Nephron progenitor cell (in vitro differentiated cells): Measurements from ENCODE around the gene SELENOM.

Source experiments
- DNase-seq: peaks from one replicate; pipeline ENCODE4 v3.0.0; 2021
- H3K27ac Mint-ChIP-seq: 2 replicates; pipeline ENCODE4 v1.8.0; 2021; ENCODE audit warnings: mild to moderate bottlenecking, moderate library complexity, mixed read lengths
- H3K27me3 Mint-ChIP-seq: 2 replicates; pipeline ENCODE4 v1.8.0; 2021; ENCODE audit warnings: mild to moderate bottlenecking, low read depth, mixed read lengths; ENCODE audit not compliant: poor library complexity
- H3K36me3 Mint-ChIP-seq: 2 replicates; pipeline ENCODE4 v1.8.0; 2021; ENCODE audit warnings: low read depth, mixed read lengths
- H3K4me1 Mint-ChIP-seq: 2 replicates; pipeline ENCODE4 v1.8.0; 2021; ENCODE audit warnings: mixed read lengths
- H3K4me3 Mint-ChIP-seq: 2 replicates; pipeline ENCODE4 v1.8.0; 2021; ENCODE audit warnings: mild to moderate bottlenecking, moderate library complexity, mixed read lengths
- H3K9me3 Mint-ChIP-seq: 2 replicates; pipeline ENCODE4 v1.8.0; 2021; ENCODE audit warnings: mild to moderate bottlenecking, moderate library complexity, mixed read lengths
- CTCF ChIP-seq: fragments of 200-600 bp; sonication (generic); IDR thresholded peaks from 2 replicates; pipeline ENCODE4 v1.5.0; 2021; ENCODE audit warnings: antibody characterized with exemption

The SELENOM gene

GRCh38 chr22:31124811-31125465 lies 17.6 kb upstream of the SELENOM start:
- Mint-ChIP-seq H3K36me3 (no peaks in the 10 kb centered on the region), H3K4me1 (peaks cover 24% of the 10 kb centered on the region), H3K4me3 (no peak overlapping the region), H3K9me3 (no peaks in the 10 kb centered on the region), H3K27ac (no peak overlapping the region), H3K27me3 (peaks cover 6% of the 10 kb centered on the region)
- TF ChIP-seq CTCF = no peak
- no peak for DNase-seq

GRCh38 chr22:31124290-31124689 lies 16.9 kb upstream of the SELENOM start:
- no peak for TF ChIP-seq CTCF
- peaks cover 27% of the 10 kb centered on the region for H3K4me1 Mint-ChIP-seq
- peaks cover 13% of the 10 kb centered on the region for H3K27me3 Mint-ChIP-seq
- H3K36me3 Mint-ChIP-seq = no peaks in the 10 kb centered on the region
- H3K9me3 Mint-ChIP-seq = no peaks in the 10 kb centered on the region
- DNase-seq = no peak
- no peak overlapping the region for H3K27ac Mint-ChIP-seq
- H3K4me3 Mint-ChIP-seq = peak overlapping the region; percentile 11

- H3K36me3 Mint-ChIP-seq = no peaks in the 10 kb centered on the region
- peaks cover 13% of the 10 kb centered on the region for H3K27me3 Mint-ChIP-seq
- peaks cover 27% of the 10 kb centered on the region for H3K4me1 Mint-ChIP-seq
- H3K4me3 Mint-ChIP-seq = peak overlapping the region; percentile 72
- no peak for DNase-seq
- H3K9me3 Mint-ChIP-seq = no peaks in the 10 kb centered on the region
- H3K27ac Mint-ChIP-seq = no peak overlapping the region
- TF ChIP-seq CTCF = no peak
Observed at GRCh38 chr22:31123292-31123602, 15.9 kb upstream of the SELENOM start.

DNA sequence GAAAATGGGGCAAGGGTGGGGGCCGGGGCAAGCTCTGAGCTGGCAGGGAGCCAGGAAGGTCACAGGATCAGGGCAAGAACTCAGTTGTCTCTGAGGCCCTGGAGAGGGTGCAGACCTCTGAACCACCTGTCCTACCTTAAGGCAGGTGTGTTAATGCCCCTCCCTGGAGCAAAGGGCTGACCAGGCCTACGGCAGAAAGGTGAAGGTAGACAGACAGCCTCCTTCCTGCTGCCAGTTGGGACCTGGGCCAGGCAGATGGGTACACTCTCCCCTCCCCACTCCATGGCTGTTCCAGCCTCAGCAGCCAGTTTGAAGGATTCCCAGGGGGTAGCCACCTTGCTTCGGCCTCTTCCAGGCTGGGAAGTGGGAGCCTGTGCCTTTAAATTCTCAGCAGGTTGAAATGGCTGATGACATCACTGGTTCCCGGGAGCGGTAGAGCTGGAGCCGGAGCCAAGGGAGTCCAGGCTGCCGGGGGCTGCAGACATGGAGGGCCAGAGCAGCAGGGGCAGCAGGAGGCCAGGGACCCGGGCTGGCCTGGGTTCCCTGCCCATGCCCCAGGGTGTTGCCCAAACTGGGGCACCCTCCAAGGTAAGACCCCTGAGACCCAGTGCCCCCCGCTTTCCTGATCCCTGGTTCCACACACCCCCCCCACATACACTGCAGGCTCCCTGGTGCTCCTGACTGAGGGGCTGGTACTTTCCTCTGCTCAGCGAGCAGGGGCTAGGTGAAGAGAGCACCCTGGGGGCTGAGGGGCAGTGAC lies 15.3 kb upstream of the SELENOM start, which contains the start of gene INPP5J:
TSS of gene INPP5J (plus strand) at position 435 of the 760 bp plus-strand sequence. CDS start at position 484, 49 bp downstream.
- peak; percentile 61 for DNase-seq
- Mint-ChIP-seq H3K4me1 (peaks cover 27% of the 10 kb centered on the region), H3K9me3 (no peaks in the 10 kb centered on the region), H3K36me3 (no peaks in the 10 kb centered on the region), H3K27ac (no peak within 1 kb of the TSS), H3K4me3 (peak within 1 kb of the TSS; percentile 72), H3K27me3 (peaks cover 13% of the 10 kb centered on the region)
- TF ChIP-seq CTCF = no peak

DNA sequence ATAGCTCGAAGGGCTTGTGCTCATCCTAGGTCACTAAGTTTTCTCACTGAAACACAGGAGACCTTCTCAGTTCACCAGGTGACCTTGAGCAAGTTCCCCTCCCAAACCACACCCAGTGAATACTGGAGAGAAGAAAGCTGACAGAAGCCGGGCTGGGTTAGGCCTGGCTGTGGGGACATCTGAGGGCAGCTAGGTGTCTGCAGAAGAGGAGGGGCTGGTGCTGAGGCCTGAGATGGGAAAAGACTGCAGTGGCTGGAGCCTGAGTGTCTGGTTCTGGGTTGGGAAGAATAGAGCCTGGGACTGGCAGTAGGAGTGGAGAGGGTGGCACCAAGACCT lies 14.8 kb upstream of the SELENOM start:
- TF ChIP-seq CTCF = no peak
- H3K36me3 Mint-ChIP-seq = no peaks in the 10 kb centered on the region
- no peaks in the 10 kb centered on the region for H3K9me3 Mint-ChIP-seq
- peak overlapping the region; percentile 60 for H3K4me3 Mint-ChIP-seq
- H3K27me3 Mint-ChIP-seq = peaks cover 13% of the 10 kb centered on the region
- no peak overlapping the region for H3K27ac Mint-ChIP-seq
- DNase-seq = no peak
- H3K4me1 Mint-ChIP-seq = peaks cover 27% of the 10 kb centered on the region

GRCh38 chr22:31121403-31121802 lies 14.0 kb upstream of the SELENOM start:
- H3K4me1 Mint-ChIP-seq = peaks cover 27% of the 10 kb centered on the region
- no peak for TF ChIP-seq CTCF
- H3K36me3 Mint-ChIP-seq = no peaks in the 10 kb centered on the region
- peaks cover 13% of the 10 kb centered on the region for H3K27me3 Mint-ChIP-seq
- H3K27ac Mint-ChIP-seq = no peak overlapping the region
- no peak for DNase-seq
- H3K4me3 Mint-ChIP-seq = no peak overlapping the region
- H3K9me3 Mint-ChIP-seq = no peaks in the 10 kb centered on the region
